ENCODE measurements around the gene SPIRE1. TPM values are rescaled to one million over a fixed set of nuclear protein-coding genes. Genes with fewer than 3 reads are reported as not detected.
"Not testable (repeated sequence)": the region's sequence is repeated elsewhere in the genome, so short reads cannot be mapped to it uniquely, and the experiment has no call there.

Gene SPIRE1
- total RNA-seq, 1 donor from 2014 or later = 41.0 TPM

DNA sequence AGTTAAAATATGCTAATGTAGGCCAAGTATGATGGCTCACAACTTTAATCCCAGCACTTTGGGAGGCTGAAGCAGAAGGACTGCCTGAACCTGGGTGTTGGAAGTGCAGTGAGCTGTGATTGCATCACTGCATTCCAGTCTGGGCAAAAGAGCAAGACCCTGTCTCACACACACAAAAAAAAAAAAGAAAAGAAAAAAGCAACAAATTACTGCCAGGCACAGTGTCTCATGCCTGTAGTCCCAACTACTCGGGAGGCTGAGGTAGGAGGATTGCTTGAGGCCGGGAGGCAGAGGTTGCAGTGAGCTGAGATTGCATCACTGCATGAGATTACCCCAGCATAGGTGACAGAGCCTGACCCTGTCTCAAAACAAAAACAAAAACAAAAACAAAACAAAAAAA is 139.6 kb downstream of the SPIRE1 start:
- intact Hi-C loops (cut with micrococcal nuclease) = no loop called here
- DNase-seq = no peak

DNA sequence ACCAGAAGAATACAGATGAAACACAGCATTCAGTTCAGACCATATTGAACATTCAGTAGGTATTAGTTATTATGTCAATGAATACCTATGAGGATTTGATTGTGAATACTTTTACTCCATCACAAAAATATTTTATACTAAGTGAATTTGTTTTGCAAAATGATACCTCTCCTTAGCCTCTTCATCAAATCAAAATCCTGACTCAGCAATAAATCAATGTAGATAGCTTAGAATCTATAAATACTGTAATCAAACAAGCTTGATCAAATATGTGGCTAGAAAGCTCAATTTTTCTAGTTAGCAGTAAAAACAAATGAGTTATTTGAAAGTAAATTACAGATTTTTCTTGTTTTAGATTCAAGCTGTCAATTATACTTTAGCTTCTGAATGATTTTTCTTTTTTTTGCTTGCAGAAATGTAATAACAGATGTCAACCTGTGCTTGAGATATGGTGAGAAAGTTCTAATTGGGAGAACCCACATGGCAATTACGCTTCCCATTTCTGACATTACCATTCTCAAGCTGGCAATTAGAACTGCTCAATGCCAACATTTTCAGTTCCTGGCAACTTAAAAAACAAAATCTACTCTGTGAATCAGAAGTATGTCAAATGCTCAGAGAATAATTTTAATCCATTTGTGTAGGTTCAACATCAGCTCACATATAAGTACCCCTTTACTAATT is 140.6 kb downstream of the SPIRE1 start:
- DNase-seq (no peak), ATAC-seq (no peak)
- intact Hi-C loops (cut with micrococcal nuclease) = no loop called here

More for the DNA sequence above, 139.6 kb downstream of the SPIRE1 start:
- ATAC-seq = no peak

DNA sequence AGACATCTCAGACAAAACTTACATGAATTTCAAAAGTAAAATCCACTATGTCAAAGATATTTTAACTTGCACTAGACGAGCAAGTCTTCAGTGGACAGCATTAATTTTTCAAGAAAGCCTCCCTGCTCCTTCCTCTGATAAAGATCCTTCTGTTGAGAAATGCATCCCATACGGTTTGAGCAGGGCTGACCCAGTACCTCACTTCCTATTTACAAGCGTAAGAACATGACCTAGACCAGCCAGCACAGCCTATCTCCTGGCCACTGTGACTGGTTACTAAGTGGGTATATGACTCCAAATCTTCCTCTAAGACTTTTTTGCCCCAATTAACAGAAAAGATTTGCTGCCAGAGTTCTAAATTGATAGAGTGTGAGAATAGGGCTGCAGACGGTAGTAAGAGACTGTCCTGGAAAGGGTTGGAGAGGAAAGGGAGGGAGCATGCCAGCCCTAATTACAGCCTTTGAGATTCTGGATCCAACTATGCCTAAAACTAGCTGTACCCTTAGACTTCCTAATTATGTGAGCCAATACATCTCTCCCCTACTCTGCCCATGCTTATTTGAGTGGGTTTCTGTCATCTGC is 141.8 kb downstream of the SPIRE1 start:
- DNase-seq (no peak), ATAC-seq (peak; percentile 62)
- intact Hi-C loops (cut with micrococcal nuclease) = no loop called here

GRCh38 chr18:12515550-12515949 is 142.4 kb downstream of the SPIRE1 start:
- intact Hi-C loops (cut with micrococcal nuclease) = no loop called here
- peak; percentile 40 for ATAC-seq
- DNase-seq = no peak

DNA sequence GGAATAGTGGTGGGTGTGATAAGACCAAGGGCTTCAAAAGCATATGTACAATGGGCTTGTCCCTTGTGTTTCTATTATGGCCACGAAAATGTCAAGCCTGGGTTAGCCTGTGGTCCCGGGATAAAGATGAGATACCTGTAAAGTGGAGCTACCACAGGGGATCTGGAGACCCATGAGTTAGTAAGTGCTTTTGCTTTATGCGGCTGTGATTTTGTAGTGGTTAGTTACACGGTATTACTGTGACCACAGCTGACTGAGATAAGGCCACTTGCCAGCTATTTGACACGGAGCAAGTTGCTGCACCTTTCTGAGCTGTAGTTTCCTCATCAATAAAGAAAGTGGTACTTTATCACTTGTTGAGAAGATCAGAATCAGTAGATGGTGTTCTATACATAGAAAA is 150.9 kb downstream of the SPIRE1 start:
- intact Hi-C loops (cut with micrococcal nuclease) = no loop called here
- DNase-seq (no peak), ATAC-seq (no peak)

DNA sequence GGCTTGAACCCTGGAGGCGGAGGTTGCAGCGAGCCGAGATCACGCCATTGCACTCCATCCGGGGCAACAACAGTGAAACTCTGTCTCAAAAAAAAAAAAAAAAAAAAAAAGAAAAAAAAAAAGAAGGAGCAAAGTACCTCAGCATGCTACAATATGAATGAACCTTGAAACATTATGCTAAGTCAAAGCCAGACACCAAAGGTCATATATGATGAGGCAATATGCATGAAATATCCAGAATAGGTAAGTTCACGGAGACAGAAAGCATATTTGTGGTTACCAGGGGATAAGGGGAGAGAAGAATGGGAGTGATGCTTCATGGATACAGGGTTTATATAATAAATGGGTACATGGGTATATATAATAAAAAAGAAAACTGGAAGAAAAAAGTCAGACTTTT is 156.9 kb downstream of the SPIRE1 start:
- no peak for ATAC-seq
- intact Hi-C loops (cut with micrococcal nuclease) = no loop called here
- DNase-seq = no peak

DNA sequence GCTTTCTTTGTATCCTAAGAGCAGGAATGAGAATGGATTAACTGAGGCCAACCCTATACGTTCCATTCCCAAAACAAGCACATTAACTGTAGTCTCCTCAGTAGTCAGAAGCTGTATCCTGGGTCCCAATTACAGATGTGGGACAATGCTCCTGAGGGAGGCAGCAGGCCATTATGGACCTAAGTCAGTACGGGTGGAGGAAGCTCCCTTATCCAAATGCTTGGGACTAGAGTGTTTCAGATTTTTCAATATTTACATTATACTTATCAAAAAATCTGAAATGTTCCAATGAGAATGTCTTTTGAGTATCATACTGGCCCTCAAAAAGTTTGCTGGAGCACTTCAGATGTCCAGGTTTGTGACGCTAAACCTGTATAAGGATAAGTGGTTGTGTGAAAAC is 160.1 kb downstream of the SPIRE1 start:
- intact Hi-C loops (cut with micrococcal nuclease) = no loop called here
- ATAC-seq (no peak), DNase-seq (no peak)

- no peak for ATAC-seq
- intact Hi-C loops (cut with micrococcal nuclease) = no loop called here
- no peak for DNase-seq
These were observed 160.6 kb downstream of the SPIRE1 start for GRCh38 chr18:12497296-12497695.

GRCh38 chr18:12492907-12493306 is 165.0 kb downstream of the SPIRE1 start:
- intact Hi-C loops (cut with micrococcal nuclease) = no loop called here
- ATAC-seq = no peak
- no peak for DNase-seq

- intact Hi-C loops (cut with micrococcal nuclease) = no loop called here
- ATAC-seq (no peak), DNase-seq (no peak)
These were observed 166.1 kb downstream of the SPIRE1 start for GRCh38 chr18:12491611-12492435.

- DNase-seq (no peak), ATAC-seq (no peak)
- intact Hi-C loops (cut with micrococcal nuclease) = no loop called here
These were observed 172.3 kb downstream of the SPIRE1 start for GRCh38 chr18:12485479-12486105.

DNA sequence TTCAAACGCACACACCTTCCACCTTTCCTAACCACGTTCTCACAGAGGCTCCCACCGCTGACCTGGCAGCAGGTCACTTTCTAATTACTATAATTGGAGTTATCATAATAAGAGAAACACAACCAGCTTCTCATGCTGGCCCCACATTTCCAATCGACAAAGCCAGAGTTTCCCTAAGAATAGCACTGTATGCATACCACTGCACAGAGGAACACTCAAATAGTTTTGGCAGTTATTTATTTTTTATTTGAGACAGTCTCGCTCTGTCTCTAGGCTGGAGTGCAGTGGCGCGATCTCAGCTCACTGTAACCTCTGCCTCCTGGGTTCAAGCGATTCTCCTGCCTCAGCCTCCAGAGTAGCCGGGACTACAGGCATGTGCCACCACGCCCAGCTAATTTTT is 176.0 kb downstream of the SPIRE1 start:
- intact Hi-C loops (cut with micrococcal nuclease); DNase-seq: not testable (repeated sequence)
- ATAC-seq = peak; percentile 68

DNA sequence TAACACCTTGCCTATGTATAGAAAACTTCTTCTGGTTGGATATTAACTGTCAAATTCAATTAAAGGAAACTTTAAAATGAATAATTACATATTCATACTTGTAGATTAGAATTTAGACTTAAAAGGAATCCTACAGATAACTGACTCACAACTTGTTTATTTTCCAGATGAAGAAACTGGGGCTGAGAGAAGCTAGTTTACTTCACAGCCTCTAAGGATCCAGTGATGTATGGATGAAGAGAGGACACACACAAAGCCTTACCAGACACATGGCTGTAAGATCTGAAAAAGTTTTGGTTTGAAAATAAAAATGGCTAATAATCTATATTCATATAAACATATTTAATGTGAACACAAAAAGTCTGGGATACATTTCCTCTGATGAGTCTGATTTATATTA is 177.9 kb downstream of the SPIRE1 start:
- intact Hi-C loops (cut with micrococcal nuclease) = no loop called here
- no peak for DNase-seq
- ATAC-seq = no peak

GRCh38 chr18:12479536-12479935 is 178.4 kb downstream of the SPIRE1 start:
- intact Hi-C loops (cut with micrococcal nuclease) = no loop called here
- ATAC-seq (no peak), DNase-seq (no peak)

- intact Hi-C loops (cut with micrococcal nuclease) = no loop called here
- ATAC-seq (no peak), DNase-seq (no peak)
These were observed 179.4 kb downstream of the SPIRE1 start for GRCh38 chr18:12478269-12479047.

GRCh38 chr18:12477606-12478005 is 180.3 kb downstream of the SPIRE1 start:
- intact Hi-C loops (cut with micrococcal nuclease) = no loop called here
- ATAC-seq = no peak
- DNase-seq = no peak

GRCh38 chr18:12476955-12477354 is 181.0 kb downstream of the SPIRE1 start:
- ATAC-seq (no peak), DNase-seq (no peak)
- intact Hi-C loops (cut with micrococcal nuclease) = no loop called here

DNA sequence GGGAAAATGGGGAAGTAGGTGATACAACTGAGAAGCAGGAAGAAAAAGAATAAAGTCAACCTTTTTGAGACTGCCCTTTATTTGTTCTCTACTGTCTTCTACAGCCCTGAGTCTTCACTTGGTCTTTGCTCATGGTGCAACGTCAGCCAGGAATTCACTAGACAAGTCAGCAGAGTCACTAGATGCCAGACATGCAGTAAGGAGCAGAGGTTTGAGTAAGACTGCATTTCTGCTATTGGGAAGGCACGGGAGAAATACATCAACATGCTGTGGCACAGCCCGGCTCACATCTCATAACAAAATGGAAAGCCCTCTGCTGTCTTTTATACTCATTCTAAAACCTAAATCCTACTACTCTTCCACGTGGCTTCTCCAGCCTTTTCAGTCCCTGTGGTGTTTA is 183.0 kb downstream of the SPIRE1 start:
- intact Hi-C loops (cut with micrococcal nuclease) = no loop called here
- DNase-seq (no peak), ATAC-seq (no peak)

- no peak for DNase-seq
- intact Hi-C loops (cut with micrococcal nuclease) = no loop called here
- ATAC-seq = no peak
These were observed 183.8 kb downstream of the SPIRE1 start for GRCh38 chr18:12474146-12474545.

Data from left ventricle myocardium superior (tissue), 1 donor.